Activated B cell treated with CpG ODN at 0.5 μM for 24 hours (primary cell): ENCODE data around the gene PEPD. TPM values are rescaled to one million over a fixed set of nuclear protein-coding genes. Genes with fewer than 3 reads are reported as not detected.
A peak's percentile ranks its signal among the peaks of the same experiment; 100 is the strongest.
"Not testable (repeated sequence)": the region's sequence is repeated elsewhere in the genome, so short reads cannot be mapped to it uniquely, and the experiment has no call there.

Source experiments
- ATAC-seq: fragments of 200-7000 bp; cut with Tn5 transposase; one replicate; pipeline ENCODE4 v1.10.0; 2021; ENCODE audit warnings: low read depth, mild to moderate bottlenecking, moderate library complexity
- CTCF ChIA-PET: fragments of 350-600 bp; sonication (Branson Sonifier 250); formaldehyde crosslinking; loops from one replicate; lab custom pipeline; 2021; ENCODE audit warnings: antibody characterized with exemption; lab: Charles Lee
- POLR2A ChIA-PET: fragments of 350-600 bp; sonication (Branson Sonifier 250); formaldehyde crosslinking; loops from one replicate; lab custom pipeline; 2021; ENCODE audit warnings: antibody characterized with exemption; lab: Charles Lee
- DNase-seq: peaks from one replicate; pipeline ENCODE4 v3.0.0; 2022
- H3K27ac Mint-ChIP-seq: one replicate; pipeline ENCODE4 v1.8.0; 2020; ENCODE audit warnings: mixed read lengths
- H3K27me3 Mint-ChIP-seq: one replicate; pipeline ENCODE4 v1.8.0; 2021; ENCODE audit warnings: mixed read lengths
- H3K36me3 Mint-ChIP-seq: one replicate; pipeline ENCODE4 v1.8.0; 2021; ENCODE audit warnings: low read depth, mixed read lengths
- H3K4me1 Mint-ChIP-seq: one replicate; pipeline ENCODE4 v1.8.0; 2021; ENCODE audit warnings: mixed read lengths
- H3K4me3 Mint-ChIP-seq: one replicate; pipeline ENCODE4 v1.8.0; 2020; ENCODE audit warnings: mild to moderate bottlenecking, mixed read lengths
- H3K9me3 Mint-ChIP-seq: one replicate; pipeline ENCODE4 v1.8.0; 2020; ENCODE audit warnings: mixed read lengths
- CTCF ChIP-seq: fragments of 200-600 bp; IDR thresholded peaks from one replicate; pipeline ENCODE4 v1.8.0; 2022; ENCODE audit warnings: antibody characterized with exemption, mild to moderate bottlenecking
- intact Hi-C: fragments of 100-400 bp; cut with micrococcal nuclease; formaldehyde crosslinking; loops from one replicate; pipeline ENCODE4 v1.15.1; 2024
- total RNA-seq: library from RNA; stranded (reverse); gene quantifications from 2 replicates; pipeline ENCODE4 v1.2.3, GENCODE V29; 2022

PEPD gene
- total RNA-seq = 49.1 and 49.4 TPM in 2 replicates

GRCh38 chr19:33521480-33522370 lies at the start of gene PEPD:
Gene PEPD, minus strand, starts transcription at chr19:33521791. Its CDS starts 31 bp downstream, at chr19:33521760.
- H3K36me3 Mint-ChIP-seq = no peaks in the 10 kb centered on the region
- peak within 1 kb of the TSS; percentile 66 for H3K27ac Mint-ChIP-seq
- DNase-seq = peak; percentile 78
- H3K27me3 Mint-ChIP-seq = peaks cover 3% of the 10 kb centered on the region
- peak; percentile 98 for ATAC-seq
- peaks cover 19% of the 10 kb centered on the region for H3K4me1 Mint-ChIP-seq
- ChIA-PET POLR2A (interaction anchor here (0.6 to 1.4 kb wide), 5 partner anchors 10 to 1174 kb away, joined by 3 to 7 read pairs (median 3); partner anchors contain the start of genes CEBPG, CEP89 and FAAP24), CTCF (no interaction called here)
- intact Hi-C loops = loop anchor here (1.0 to 5.0 kb wide), 4 partner anchors 257 to 611 kb away; partner anchors contain the start of gene FAAP24
- no peaks in the 10 kb centered on the region for H3K9me3 Mint-ChIP-seq
- peak within 1 kb of the TSS; percentile 91 for H3K4me3 Mint-ChIP-seq
- TF ChIP-seq CTCF = no peak

GRCh38 chr19:33569821-33570220 lies 48.2 kb upstream of the PEPD start:
- Mint-ChIP-seq H3K27me3 (peaks cover 15% of the 10 kb centered on the region), H3K9me3 (peaks cover 11% of the 10 kb centered on the region), H3K27ac (no peak overlapping the region), H3K4me3 (no peak overlapping the region), H3K4me1 (no peaks in the 10 kb centered on the region), H3K36me3 (peaks cover 5% of the 10 kb centered on the region)
- intact Hi-C loops = no loop called here
- CTCF ChIA-PET = no interaction called here
- no peak for TF ChIP-seq CTCF
- ATAC-seq (no peak), DNase-seq (no peak)
- POLR2A ChIA-PET = no interaction called here

GRCh38 chr19:33568706-33569105 lies 47.1 kb upstream of the PEPD start:
- peaks cover 17% of the 10 kb centered on the region for H3K27me3 Mint-ChIP-seq
- CTCF ChIA-PET = no interaction called here
- POLR2A ChIA-PET = no interaction called here

GRCh38 chr19:33564836-33565338 lies 43.3 kb upstream of the PEPD start:
- intact Hi-C loops = no loop called here
- DNase-seq (no peak), ATAC-seq (no peak)
- no peaks in the 10 kb centered on the region for H3K9me3 Mint-ChIP-seq
- no peak overlapping the region for H3K4me3 Mint-ChIP-seq
- no peaks in the 10 kb centered on the region for H3K36me3 Mint-ChIP-seq
- no peak for TF ChIP-seq CTCF
- no peaks in the 10 kb centered on the region for H3K4me1 Mint-ChIP-seq
- CTCF ChIA-PET = no interaction called here
- no peak overlapping the region for H3K27ac Mint-ChIP-seq
- POLR2A ChIA-PET = no interaction called here
- peaks cover 19% of the 10 kb centered on the region for H3K27me3 Mint-ChIP-seq

More at GRCh38 chr19:33568706-33569105, 47.1 kb upstream of the PEPD start:
- Mint-ChIP-seq H3K27ac (no peak overlapping the region), H3K9me3 (no peaks in the 10 kb centered on the region), H3K4me1 (no peaks in the 10 kb centered on the region), H3K4me3 (no peak overlapping the region), H3K36me3 (no peaks in the 10 kb centered on the region)
- intact Hi-C loops = no loop called here
- ATAC-seq (no peak), DNase-seq (no peak)
- no peak for TF ChIP-seq CTCF

- Mint-ChIP-seq H3K4me1 (no peaks in the 10 kb centered on the region), H3K9me3 (no peaks in the 10 kb centered on the region), H3K4me3 (no peak overlapping the region), H3K27ac (no peak overlapping the region), H3K27me3 (peaks cover 14% of the 10 kb centered on the region), H3K36me3 (no peaks in the 10 kb centered on the region)
- ChIA-PET CTCF (interaction anchor here (0.9 kb wide), 1 partner anchor 9 kb away, joined by 3 read pairs; no protein-coding TSS in a partner anchor), POLR2A (no interaction called here)
- DNase-seq (no peak), ATAC-seq (no peak)
- no peak for TF ChIP-seq CTCF
- intact Hi-C loops = no loop called here
These were observed 41.0 kb upstream of the PEPD start for GRCh38 chr19:33562636-33563035.

- CTCF ChIA-PET = interaction anchor here (0.9 kb wide), 1 partner anchor 10 kb away, joined by 3 read pairs; no protein-coding TSS in a partner anchor
- POLR2A ChIA-PET, H3K36me3 Mint-ChIP-seq, H3K27me3 Mint-ChIP-seq, DNase-seq, H3K4me3 Mint-ChIP-seq, H3K9me3 Mint-ChIP-seq, intact Hi-C loops, ATAC-seq, H3K4me1 Mint-ChIP-seq, H3K27ac Mint-ChIP-seq: not testable (repeated sequence)
These were observed 40.1 kb upstream of the PEPD start for GRCh38 chr19:33561666-33562065.
